Neuronal stem cell (in vitro differentiated cells): ENCODE results near the gene FIS1.

ENCODE experiments used
- DNase-seq: peaks from one replicate; pipeline ENCODE4 v3.0.0-alpha.2; 2013; ENCODE audit warnings: low spot score
- H2AFZ ChIP-seq: one replicate; pipeline ENCODE4 v1.6.1; 2013; ENCODE audit warnings: mild to moderate bottlenecking, low read length, inconsistent platforms
- H2AK5ac ChIP-seq: 2 replicates; pipeline ENCODE4 v1.6.1; 2013; ENCODE audit warnings: low read depth, mild to moderate bottlenecking, inconsistent platforms, low read length, moderate library complexity, mixed read lengths
- H2BK120ac ChIP-seq: 2 replicates; pipeline ENCODE4 v1.6.1; 2013; ENCODE audit warnings: low read depth, mild to moderate bottlenecking, inconsistent platforms, low read length, moderate library complexity, mixed read lengths
- H2BK12ac ChIP-seq: one replicate; pipeline ENCODE4 v1.6.1; 2013; ENCODE audit warnings: low read length, inconsistent platforms
- H2BK15ac ChIP-seq: 2 replicates; pipeline ENCODE4 v1.6.1; 2013; ENCODE audit warnings: mild to moderate bottlenecking, low read length, inconsistent platforms, mixed read lengths
- H2BK5ac ChIP-seq: one replicate; pipeline ENCODE4 v1.6.1; 2013; ENCODE audit warnings: inconsistent platforms, mild to moderate bottlenecking, low read length, moderate library complexity
- H3K14ac ChIP-seq: one replicate; pipeline ENCODE4 v1.6.1; 2013; ENCODE audit warnings: low read length, inconsistent platforms
- H3K18ac ChIP-seq: 2 replicates; pipeline ENCODE4 v1.6.1; 2013; ENCODE audit warnings: low read length, inconsistent platforms
- H3K23ac ChIP-seq: 2 replicates; pipeline ENCODE4 v1.6.1; 2013; ENCODE audit warnings: low read depth, mild to moderate bottlenecking, mixed read lengths, low read length, inconsistent platforms; ENCODE audit not compliant: poor library complexity
- H3K27ac ChIP-seq: replicated peaks from 3 replicates; pipeline ENCODE4 v1.5.1; 2013; ENCODE audit warnings: low read length, inconsistent platforms
- H3K27me3 ChIP-seq, 3 experiments: 2 replicates each; pipeline ENCODE4 v1.6.1; 2013; ENCODE audit warnings: low read length in 3 of 3, mild to moderate bottlenecking in 2 of 3, inconsistent platforms in 1 of 3, low read depth in 1 of 3, mixed read lengths in 1 of 3, moderate library complexity in 1 of 3; ENCODE audit not compliant: control insufficient read depth in 3 of 3, insufficient read depth in 3 of 3
- H3K36me3 ChIP-seq, 2 donors: replicated peaks in 1 of 2; 2 replicates each; pipeline ENCODE4 v1.6.1; 2013; ENCODE audit warnings: low read length in 2 of 2; ENCODE audit not compliant: control insufficient read depth in 2 of 2, insufficient read depth in 2 of 2
- H3K4ac ChIP-seq: 2 replicates; pipeline ENCODE4 v1.6.1; 2013; ENCODE audit warnings: inconsistent platforms, mild to moderate bottlenecking, low read length, moderate library complexity
- H3K4me1 ChIP-seq, 2 donors: 1 replicate in 1 of 2; 2 replicates in 1 of 2; pipeline ENCODE4 v1.6.1; 2013; ENCODE audit warnings: low read length in 2 of 2, low read depth in 1 of 2; ENCODE audit not compliant: control insufficient read depth in 2 of 2, insufficient read depth in 1 of 2
- H3K4me2 ChIP-seq: one replicate; pipeline ENCODE4 v1.6.1; 2013; ENCODE audit warnings: mild to moderate bottlenecking, low read length, inconsistent platforms; ENCODE audit not compliant: insufficient read depth, poor library complexity, severe bottlenecking
- H3K4me3 ChIP-seq, 2 donors: 2 replicates each; pipeline ENCODE4 v1.5.1; 2013; ENCODE audit warnings: low read length in 2 of 2, mild to moderate bottlenecking in 2 of 2, inconsistent platforms in 1 of 2, moderate library complexity in 1 of 2
- H3K79me1 ChIP-seq: one replicate; pipeline ENCODE4 v1.6.1; 2013; ENCODE audit warnings: low read depth, mild to moderate bottlenecking, inconsistent platforms, low read length, moderate library complexity
- H3K9ac ChIP-seq: one replicate; pipeline ENCODE4 v1.6.1; 2013; ENCODE audit warnings: mild to moderate bottlenecking, low read depth, low read length, inconsistent platforms; ENCODE audit not compliant: poor library complexity
- H3K9me3 ChIP-seq, 2 donors: replicated peaks in 1 of 2; 2 replicates each; pipeline versions ENCODE3 to v1.6.1; 2013; ENCODE audit warnings: low read length in 2 of 2, mild to moderate bottlenecking in 2 of 2, inconsistent platforms in 1 of 2, low read depth in 1 of 2, mixed read lengths in 1 of 2, moderate library complexity in 1 of 2; ENCODE audit not compliant: control insufficient read depth in 2 of 2, insufficient read depth in 1 of 2
- H4K8ac ChIP-seq: one replicate; pipeline ENCODE4 v1.6.1; 2013; ENCODE audit warnings: low read depth, mild to moderate bottlenecking, inconsistent platforms, low read length, moderate library complexity
- H4K91ac ChIP-seq: one replicate; pipeline ENCODE4 v1.6.1; 2013; ENCODE audit warnings: low read length, low read depth, mild to moderate bottlenecking, inconsistent platforms; ENCODE audit not compliant: poor library complexity
- WGBS, 2 donors: extraction: QIAGEN DNeasy Blood & Tissue Kit; methylation state at CpG; one replicate each; pipeline ENCODE4 v1.1.7; 2013; ENCODE audit warnings: missing lambda C conversion rate in 2 of 2, mixed read lengths in 1 of 2; ENCODE audit not compliant: insufficient read length in 2 of 2, insufficient replicate concordance in 1 of 2; ENCODE audit errors: extremely low coverage in 2 of 2; 5-methylcytosine and 5-hydroxymethylcytosine counted together

FIS1 gene

GRCh38 chr7:101241443-101242349, 3.2 kb downstream of the FIS1 start:
- Histone ChIP-seq H4K91ac (no peak overlapping the region), H3K27me3 (no peaks in the 10 kb centered on the region), H3K14ac (no peak overlapping the region), H3K18ac (no peak overlapping the region), H3K79me1 (peaks cover 14% of the 10 kb centered on the region), H2BK12ac (no peak overlapping the region), H4K8ac (no peak overlapping the region), H2AFZ (no peak overlapping the region), H3K9me3 (no peaks in the 10 kb centered on the region), H3K27ac (no peak overlapping the region), H3K23ac (no peak overlapping the region), H2BK5ac (no peak overlapping the region), H2BK120ac (no peak overlapping the region), H3K4me3 (no peak overlapping the region), H3K4me1 (peaks cover 7 to 9% of the 10 kb centered on the region in 2 donors), H2BK15ac (no peak overlapping the region), H3K36me3 (peaks cover 17 to 56% of the 10 kb centered on the region in 2 donors), H2AK5ac (no peak overlapping the region), H3K9ac (no peak overlapping the region), H3K4me2 (no peak overlapping the region), H3K4ac (no peak overlapping the region)
- DNase-seq, result no peak
- no CpG with 5 or more reads among the region's 16 CpGs for WGBS, 2 donors

GRCh38 chr7:101241015-101241363, 3.9 kb downstream of the FIS1 start:
- no CpG with 5 or more reads among the region's 12 CpGs for WGBS, 2 donors
- Histone ChIP-seq H3K18ac (no peak overlapping the region), H4K91ac (no peak overlapping the region), H3K9me3 (no peaks in the 10 kb centered on the region), H3K36me3 (peaks cover 17 to 56% of the 10 kb centered on the region in 2 donors), H2BK5ac (no peak overlapping the region), H2BK12ac (no peak overlapping the region), H3K27me3 (no peaks in the 10 kb centered on the region), H3K4ac (no peak overlapping the region), H3K4me1 (peaks cover 7 to 9% of the 10 kb centered on the region in 2 donors), H2BK120ac (no peak overlapping the region), H3K79me1 (peaks cover 14% of the 10 kb centered on the region), H3K27ac (no peak overlapping the region), H3K4me3 (no peak overlapping the region), H3K23ac (no peak overlapping the region), H3K14ac (no peak overlapping the region), H2BK15ac (no peak overlapping the region), H3K4me2 (no peak overlapping the region), H4K8ac (no peak overlapping the region), H2AFZ (no peak overlapping the region), H3K9ac (no peak overlapping the region), H2AK5ac (no peak overlapping the region)
- DNase-seq, result no peak

GRCh38 chr7:101240226-101241014, 4.5 kb downstream of the FIS1 start:
- H2BK15ac ChIP-seq, result no peak overlapping the region
- H3K4me3 ChIP-seq, result no peak overlapping the region
- no peak overlapping the region for H3K4ac ChIP-seq
- DNase-seq, result no peak
- peaks cover 17 to 51% of the 10 kb centered on the region in 2 donors for H3K36me3 ChIP-seq
- no peak overlapping the region for H4K91ac ChIP-seq
- H2AK5ac ChIP-seq, result no peak overlapping the region
- no peak overlapping the region for H3K18ac ChIP-seq
- no peak overlapping the region for H2AFZ ChIP-seq
- peaks cover 7 to 9% of the 10 kb centered on the region in 2 donors for H3K4me1 ChIP-seq
- H2BK120ac ChIP-seq, result no peak overlapping the region
- H3K27ac ChIP-seq, result no peak overlapping the region
- H3K4me2 ChIP-seq, result no peak overlapping the region
- no peaks in the 10 kb centered on the region for H3K27me3 ChIP-seq
- H4K8ac ChIP-seq, result no peak overlapping the region
- no peak overlapping the region for H2BK12ac ChIP-seq
- no peak overlapping the region for H2BK5ac ChIP-seq
- peaks cover 14% of the 10 kb centered on the region for H3K79me1 ChIP-seq
- no peak overlapping the region for H3K23ac ChIP-seq
- no CpG with 5 or more reads among the region's 32 CpGs for WGBS, 2 donors
- H3K14ac ChIP-seq, result no peak overlapping the region
- H3K9me3 ChIP-seq, result no peaks in the 10 kb centered on the region
- H3K9ac ChIP-seq, result no peak overlapping the region

GRCh38 chr7:101239951-101240220, 5.0 kb downstream of the FIS1 start:
- Histone ChIP-seq H3K18ac (no peak overlapping the region), H3K23ac (no peak overlapping the region), H2AK5ac (no peak overlapping the region), H3K14ac (no peak overlapping the region), H3K4me3 (no peak overlapping the region), H3K36me3 (peaks cover 17 to 51% of the 10 kb centered on the region in 2 donors), H2BK5ac (no peak overlapping the region), H4K8ac (no peak overlapping the region), H3K9me3 (no peaks in the 10 kb centered on the region), H3K79me1 (peaks cover 14% of the 10 kb centered on the region), H2BK120ac (no peak overlapping the region), H2AFZ (no peak overlapping the region), H3K4me1 (peaks cover 4 to 9% of the 10 kb centered on the region in 2 donors), H3K4me2 (no peak overlapping the region), H3K4ac (no peak overlapping the region), H3K27me3 (no peaks in the 10 kb centered on the region), H3K27ac (no peak overlapping the region), H3K9ac (no peak overlapping the region), H4K91ac (no peak overlapping the region), H2BK15ac (no peak overlapping the region), H2BK12ac (no peak overlapping the region)
- no peak for DNase-seq
- no CpG with 5 or more reads among the region's 9 CpGs for WGBS, 2 donors
